GM23248 (cell line): Measurements from ENCODE around the gene KLHL2. TPM values are rescaled to one million over a fixed set of nuclear protein-coding genes. Genes with fewer than 3 reads are reported as not detected.

ENCODE experiments used
- DNase-seq: peaks from one replicate; pipeline ENCODE4 v3.0.0-alpha.2; 2015
- H2AFZ ChIP-seq: fragments of 200-600 bp; sonication (generic); 2 replicates; pipeline ENCODE4 v1.6.1; 2016; ENCODE audit warnings: antibody characterized with exemption
- H3F3A ChIP-seq: fragments of 200-600 bp; sonication (generic); 2 replicates; pipeline ENCODE4 v1.6.1; 2016; ENCODE audit warnings: mild to moderate bottlenecking, antibody characterized with exemption, mixed run types; ENCODE audit not compliant: insufficient read depth
- H3K27ac ChIP-seq: fragments of 200-600 bp; sonication (generic); 2 replicates; pipeline ENCODE4 v1.5.1; 2016; ENCODE audit warnings: mild to moderate bottlenecking
- H3K27me3 ChIP-seq: fragments of 200-600 bp; sonication (generic); replicated peaks from 2 replicates; pipeline ENCODE4 v1.6.1; 2016; ENCODE audit warnings: mild to moderate bottlenecking; ENCODE audit not compliant: insufficient read depth
- H3K36me3 ChIP-seq: fragments of 200-600 bp; sonication (generic); 2 replicates; pipeline ENCODE4 v1.6.1; 2016; ENCODE audit warnings: low read depth, mild to moderate bottlenecking
- H3K4me1 ChIP-seq: fragments of 200-600 bp; sonication (generic); 2 replicates; pipeline ENCODE4 v1.6.1; 2016; ENCODE audit warnings: mild to moderate bottlenecking; ENCODE audit not compliant: insufficient read depth
- H3K4me2 ChIP-seq: fragments of 200-600 bp; sonication (generic); one replicate; pipeline ENCODE4 v1.6.1; 2016; ENCODE audit warnings: mild to moderate bottlenecking; ENCODE audit not compliant: unreplicated experiment
- H3K4me3 ChIP-seq: fragments of 200-600 bp; sonication (generic); 2 replicates; pipeline ENCODE4 v1.5.1; 2016; ENCODE audit warnings: mild to moderate bottlenecking
- H3K79me2 ChIP-seq: fragments of 200-600 bp; sonication (generic); 2 replicates; pipeline ENCODE4 v1.6.1; 2016; ENCODE audit warnings: mild to moderate bottlenecking; ENCODE audit not compliant: insufficient read depth
- H3K9ac ChIP-seq: fragments of 200-600 bp; sonication (generic); 2 replicates; pipeline ENCODE4 v1.6.1; 2016; ENCODE audit warnings: mild to moderate bottlenecking
- H3K9me2 ChIP-seq: fragments of 200-600 bp; sonication (generic); 2 replicates; pipeline ENCODE4 v1.6.1; 2016; ENCODE audit warnings: mixed run types, mild to moderate bottlenecking, moderate library complexity; ENCODE audit not compliant: insufficient read depth
- H3K9me3 ChIP-seq: fragments of 200-600 bp; sonication (generic); one replicate; pipeline ENCODE4 v1.6.1; 2017; ENCODE audit warnings: low read depth
- H4K20me1 ChIP-seq: fragments of 200-600 bp; sonication (generic); 2 replicates; pipeline ENCODE4 v1.6.0; 2016; ENCODE audit not compliant: insufficient read depth
- EZH2 ChIP-seq: fragments of 200-600 bp; sonication (generic); IDR thresholded peaks from 2 replicates; pipeline ENCODE4 v1.6.1; 2018; ENCODE audit warnings: antibody characterized with exemption, mild to moderate bottlenecking; ENCODE audit not compliant: insufficient read depth, poor library complexity, severe bottlenecking
- EZH2phosphoT487 ChIP-seq: fragments of 200-600 bp; sonication (generic); IDR thresholded peaks from 2 replicates; pipeline ENCODE4 v1.6.1; 2018; ENCODE audit warnings: antibody characterized with exemption, moderate library complexity, mild to moderate bottlenecking, low read depth; ENCODE audit not compliant: insufficient read depth
- WGBS, 2 experiments: methylation state at CpG; one replicate each; pipeline ENCODE4 v1.1.6; 2015 to 2017; ENCODE audit warnings: low lambda C conversion rate in 2 of 2, low coverage in 1 of 2; ENCODE audit errors: missing lambda C conversion rate in 2 of 2; 5-methylcytosine and 5-hydroxymethylcytosine counted together
- in situ Hi-C: fragments of 300-500 bp; cut with MboI; formaldehyde crosslinking; loops from 2 replicates; pipeline ENCODE4 v1.15.0; 2020
- polyA plus RNA-seq: library from polyadenylated mRNA; unstranded; fragments of >200 nt; fragmentation: Nextera tagmentation; extraction: Ambion mirVana; gene quantifications from 2 replicates; pipeline ENCODE4 v1.2.1, GENCODE V29; 2016
- total RNA-seq: library from RNA; depleted of rRNA; stranded (reverse); fragments of >200 nt; shearing (Covaris generic); gene quantifications from 2 replicates; pipeline ENCODE4 v1.2.3, GENCODE V29; 2014

The KLHL2 gene
- total and polyA plus RNA-seq, 2 experiments from 2014 or later, result 11.0 to 20.2 TPM

DNA sequence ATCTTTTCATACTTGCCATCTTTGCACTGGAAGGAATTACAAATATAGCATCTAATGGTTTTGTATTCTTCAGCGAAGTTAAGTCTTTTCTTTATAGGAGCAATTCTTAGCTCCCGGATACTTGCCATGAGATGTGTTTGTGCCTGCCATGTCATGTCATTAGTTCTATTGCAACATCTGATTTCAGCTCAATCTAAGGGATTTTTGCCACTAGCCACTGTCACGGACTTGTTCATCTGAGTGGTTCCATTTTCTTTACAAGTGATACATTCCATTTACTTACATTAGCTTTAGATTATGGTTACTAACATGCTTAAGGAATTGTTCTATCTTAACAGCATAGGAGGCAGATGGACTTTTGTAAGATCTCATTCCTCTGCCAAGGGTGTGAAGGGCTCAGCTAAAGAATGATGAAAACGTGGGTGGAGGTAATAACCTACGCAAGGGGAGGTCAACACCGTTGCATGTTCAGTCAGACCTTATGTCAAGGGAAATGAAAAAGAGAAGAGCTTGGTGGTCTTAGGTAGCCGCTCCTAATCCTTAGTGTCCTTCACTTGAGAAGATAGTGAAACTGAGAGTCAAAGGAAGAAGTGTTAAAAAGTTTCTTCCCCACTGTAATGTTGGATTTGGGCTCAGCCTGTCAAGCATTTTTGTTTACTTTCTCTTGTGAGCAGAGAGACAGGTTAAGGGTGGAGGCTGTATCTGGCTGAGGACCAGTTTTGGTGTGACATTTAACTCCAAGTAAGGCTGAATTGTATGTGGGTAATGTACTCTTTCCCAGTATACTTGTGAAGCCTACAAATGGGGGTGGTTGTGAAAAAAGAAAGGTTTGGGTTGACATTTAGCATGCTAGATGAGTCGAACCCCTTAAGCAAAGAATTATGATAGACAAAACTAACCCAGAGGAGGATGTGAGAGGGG lies 3.6 kb upstream of the KLHL2 start:
- no peak overlapping the region for H3K4me2 ChIP-seq
- no peaks in the 10 kb centered on the region for H3K9me2 ChIP-seq
- WGBS, 2 experiments, result 95 to 97% methylated on average over 8 of the region's 8 CpGs

GRCh38 chr4:165204462-165204830 lies 2.9 kb upstream of the KLHL2 start:
- Histone ChIP-seq H3F3A (peaks cover 32% of the 10 kb centered on the region), H3K4me1 (peaks cover 38% of the 10 kb centered on the region), H3K79me2 (peaks cover 17% of the 10 kb centered on the region), H3K27ac (peak overlapping the region; percentile 35), H3K4me3 (no peak overlapping the region), H2AFZ (no peak overlapping the region), H3K9me3 (no peaks in the 10 kb centered on the region), H3K27me3 (no peaks in the 10 kb centered on the region), H3K36me3 (no peaks in the 10 kb centered on the region), H4K20me1 (no peaks in the 10 kb centered on the region), H3K9me2 (no peaks in the 10 kb centered on the region), H3K4me2 (peak overlapping the region; percentile 15), H3K9ac (no peak overlapping the region)
- peak; percentile 73 for DNase-seq
- 51 to 52% methylated on average over 3 of the region's 3 CpGs for WGBS, 2 experiments
- in situ Hi-C loops, result no loop called here
- TF ChIP-seq EZH2 (no peak), EZH2phosphoT487 (no peak)

More for the DNA sequence above, 3.6 kb upstream of the KLHL2 start:
- TF ChIP-seq EZH2phosphoT487, result no peak
- TF ChIP-seq EZH2, result no peak
- H3F3A ChIP-seq, result peaks cover 35% of the 10 kb centered on the region
- peaks cover 43% of the 10 kb centered on the region for H3K4me1 ChIP-seq
- H3K9ac ChIP-seq, result no peak overlapping the region
- H3K9me3 ChIP-seq, result no peaks in the 10 kb centered on the region
- H3K4me3 ChIP-seq, result no peak overlapping the region
- H4K20me1 ChIP-seq, result no peaks in the 10 kb centered on the region
- H3K36me3 ChIP-seq, result no peaks in the 10 kb centered on the region
- H3K79me2 ChIP-seq, result peaks cover 11% of the 10 kb centered on the region
- no peak for DNase-seq
- peak overlapping the region; percentile 35 for H3K27ac ChIP-seq
- H3K27me3 ChIP-seq, result no peaks in the 10 kb centered on the region
- no peak overlapping the region for H2AFZ ChIP-seq
- in situ Hi-C loops, result no loop called here

GRCh38 chr4:165207016-165207430 lies 338 bp upstream of the KLHL2 start:
- peak; percentile 47 for DNase-seq
- in situ Hi-C loops, result no loop called here
- no peak overlapping the region for H3K27ac ChIP-seq

DNA sequence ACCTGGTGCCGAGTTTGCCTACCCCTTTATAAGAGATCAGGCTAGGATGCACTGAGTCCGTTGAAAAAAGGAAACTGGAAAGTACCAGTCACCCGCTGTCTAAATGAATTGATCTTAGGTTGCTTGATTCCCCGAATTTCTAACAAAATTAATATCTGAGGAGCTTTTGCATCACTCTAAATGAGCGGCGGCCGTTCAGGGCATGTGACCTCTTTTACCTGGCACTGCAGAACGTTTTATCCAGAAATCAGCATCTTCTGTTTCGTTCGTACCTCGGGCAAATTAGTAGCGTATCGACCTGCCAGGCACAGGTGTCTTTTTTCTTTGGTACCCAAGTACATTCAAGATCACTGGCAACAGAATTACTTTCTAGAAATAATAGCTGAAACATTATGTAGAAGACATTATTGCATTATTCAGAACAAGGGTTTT lies 876 bp downstream of the KLHL2 start:
- Histone ChIP-seq H4K20me1 (no peaks in the 10 kb centered on the region), H3K9me2 (no peaks in the 10 kb centered on the region), H3K9ac (peak overlapping the region; percentile 79), H3K27me3 (no peaks in the 10 kb centered on the region), H3K36me3 (no peaks in the 10 kb centered on the region), H2AFZ (peak overlapping the region; percentile 88), H3K27ac (no peak overlapping the region), H3K4me2 (peak overlapping the region; percentile 96), H3F3A (peaks cover 18% of the 10 kb centered on the region), H3K9me3 (no peaks in the 10 kb centered on the region), H3K4me1 (peaks cover 29% of the 10 kb centered on the region), H3K4me3 (peak overlapping the region; percentile 96), H3K79me2 (peaks cover 54% of the 10 kb centered on the region)
- WGBS, 2 experiments, result 22% methylated on average over 13 of the region's 13 CpGs
- in situ Hi-C loops, result no loop called here
- peak; percentile 52 for DNase-seq
- TF ChIP-seq EZH2, result no peak
- no peak for TF ChIP-seq EZH2phosphoT487

More at GRCh38 chr4:165207016-165207430, 338 bp upstream of the KLHL2 start:
- peaks cover 42% of the 10 kb centered on the region for H3K79me2 ChIP-seq
- no peaks in the 10 kb centered on the region for H3K27me3 ChIP-seq
- H3K9me2 ChIP-seq, result no peaks in the 10 kb centered on the region
- H3K9ac ChIP-seq, result peak overlapping the region; percentile 79
- peaks cover 22% of the 10 kb centered on the region for H3F3A ChIP-seq
- H3K4me2 ChIP-seq, result peak overlapping the region; percentile 79
- TF ChIP-seq EZH2 (no peak), EZH2phosphoT487 (no peak)
- H3K4me1 ChIP-seq, result peaks cover 32% of the 10 kb centered on the region
- no peaks in the 10 kb centered on the region for H3K36me3 ChIP-seq
- peak overlapping the region; percentile 99 for H2AFZ ChIP-seq
- H4K20me1 ChIP-seq, result no peaks in the 10 kb centered on the region
- H3K9me3 ChIP-seq, result no peaks in the 10 kb centered on the region
- 1 to 3% methylated on average over 25 to 27 of the region's 28 CpGs for WGBS, 2 experiments
- peak overlapping the region; percentile 96 for H3K4me3 ChIP-seq
